Kidney (tissue), 14 donors: Measurements from ENCODE around the gene U2AF1L4. TPM values are rescaled to one million over a fixed set of nuclear protein-coding genes. Genes with fewer than 3 reads are reported as not detected.

Experiments
- DNase-seq, 5 donors: peaks; one replicate each; pipeline ENCODE4 v3.0.0-alpha.2; 2013 to 2020
- FAIRE-seq: peaks from 2 replicates; lab custom pipeline; 2012; peaks lifted over from hg19 to GRCh38; lab: Jason Lieb, UNC
- H3K27ac ChIP-seq, 2 donors: one replicate each; pipeline ENCODE4 v1.7.0; 2013; ENCODE audit warnings: low read depth in 2 of 2, low read length in 2 of 2, inconsistent platforms in 1 of 2
- H3K27me3 ChIP-seq: one replicate; pipeline ENCODE4 v1.7.1; 2013; ENCODE audit warnings: low read length, inconsistent platforms; ENCODE audit not compliant: control insufficient read depth, insufficient read depth
- H3K36me3 ChIP-seq, 3 donors: one replicate each; pipeline versions ENCODE4 v1.7.0 to v1.7.1; 2013; ENCODE audit warnings: low read length in 3 of 3, control low read depth in 1 of 3, inconsistent platforms in 1 of 3; ENCODE audit not compliant: insufficient read depth in 3 of 3, control insufficient read depth in 2 of 3
- H3K4me1 ChIP-seq, 3 donors: one replicate each; pipeline versions ENCODE4 v1.7.0 to v1.7.1; 2013; ENCODE audit warnings: low read length in 3 of 3, inconsistent platforms in 1 of 3, low read depth in 1 of 3; ENCODE audit not compliant: control insufficient read depth in 2 of 3, insufficient read depth in 2 of 3
- H3K4me3 ChIP-seq, 3 donors: one replicate each; pipeline versions ENCODE4 v1.7.0 to v1.8.1; 2013; ENCODE audit warnings: low read length in 3 of 3, control low read depth in 1 of 3, inconsistent platforms in 1 of 3
- H3K9ac ChIP-seq, 3 donors: one replicate each; pipeline versions ENCODE4 v1.7.0 to v1.7.1; 2013; ENCODE audit warnings: low read length in 3 of 3, control low read depth in 1 of 3, inconsistent platforms in 1 of 3
- H3K9me3 ChIP-seq, 3 donors: one replicate each; pipeline versions ENCODE4 v1.7.0 to v1.7.1; 2013; ENCODE audit warnings: low read length in 3 of 3, control low read depth in 1 of 3, inconsistent platforms in 1 of 3; ENCODE audit not compliant: control insufficient read depth in 2 of 3, insufficient read depth in 1 of 3
- intact Hi-C: fragments of 100-400 bp; cut with DNase I; formaldehyde crosslinking; loops from one replicate; pipeline ENCODE4 v1.11.1; 2022
- polyA plus RNA-seq: library from polyadenylated mRNA; stranded (reverse); fragments of 350-450 nt; fragmentation: Illumina TruSeq; extraction: RNeasy Lipid Tissue Mini Kit (QIAGEN cat#74804); gene quantifications from one replicate; pipeline ENCODE4 v1.2.3, GENCODE V29; 2014; ENCODE audit warnings: low read depth, low replicate concordance; ENCODE audit not compliant: insufficient read depth
- total RNA-seq: library from RNA; stranded (reverse); fragmentation: NEBNext Ultra II Directional; extraction: Animal tissue kit (Norgen Biotek cat#: 25700); gene quantifications from one replicate; pipeline ENCODE4 v1.2.1, GENCODE V29; 2021
- TF ChIP-seq, protein P1 (sequence below): IDR thresholded peaks from 3 replicates; pipeline ENCODE4 v1.5.1; 2012; ENCODE audit warnings: mild to moderate bottlenecking, moderate library complexity, borderline replicate concordance; ENCODE audit not compliant: insufficient read depth; ENCODE audit errors: extremely low read depth
- donor health status: control.
- donor health status: control.
- donor health status: control.
- donor health status: control.
- donor health status: control.
- donor health status: DM: yes; HTN: yes; CAD: no.
- donor health status: Normal renal cell carcinoma (clear cell type).

The U2AF1L4 gene
- total and polyA plus RNA-seq, 2 donors from 2014 or later, result 27.4 to 47.7 TPM

DNA sequence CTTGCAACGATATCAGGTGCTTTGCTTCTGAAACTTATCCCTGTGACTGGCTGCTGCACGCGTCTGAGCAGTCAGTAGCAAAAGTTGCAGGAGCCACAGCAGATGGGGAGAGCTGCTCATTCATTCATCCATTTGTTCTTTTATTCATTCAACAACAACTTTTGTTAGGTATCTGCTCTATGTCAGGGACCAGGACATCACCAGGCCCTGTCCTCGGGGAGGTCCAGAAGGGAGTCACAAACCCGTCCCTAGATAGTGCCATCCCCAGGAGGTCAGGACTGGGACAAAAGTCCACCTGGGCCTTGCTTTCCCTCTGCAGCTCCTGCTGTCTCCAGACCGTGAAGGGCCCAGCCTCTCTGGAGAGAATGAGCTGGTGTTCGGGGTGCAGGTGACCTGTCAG, 32.7 kb upstream of the U2AF1L4 start:
- Histone ChIP-seq H3K27me3 (no peaks in the 10 kb centered on the region), H3K36me3 (no peaks in the 10 kb centered on the region), H3K4me3 (no peak overlapping the region), H3K4me1 (peaks cover 0 to 4% (median 3%) of the 10 kb centered on the region in 3 donors), H3K27ac (no peak overlapping the region), H3K9me3 (no peaks in the 10 kb centered on the region), H3K9ac (no peak overlapping the region)
- DNase-seq (no peak), FAIRE-seq (no peak)
- TF ChIP-seq, protein P1, sequence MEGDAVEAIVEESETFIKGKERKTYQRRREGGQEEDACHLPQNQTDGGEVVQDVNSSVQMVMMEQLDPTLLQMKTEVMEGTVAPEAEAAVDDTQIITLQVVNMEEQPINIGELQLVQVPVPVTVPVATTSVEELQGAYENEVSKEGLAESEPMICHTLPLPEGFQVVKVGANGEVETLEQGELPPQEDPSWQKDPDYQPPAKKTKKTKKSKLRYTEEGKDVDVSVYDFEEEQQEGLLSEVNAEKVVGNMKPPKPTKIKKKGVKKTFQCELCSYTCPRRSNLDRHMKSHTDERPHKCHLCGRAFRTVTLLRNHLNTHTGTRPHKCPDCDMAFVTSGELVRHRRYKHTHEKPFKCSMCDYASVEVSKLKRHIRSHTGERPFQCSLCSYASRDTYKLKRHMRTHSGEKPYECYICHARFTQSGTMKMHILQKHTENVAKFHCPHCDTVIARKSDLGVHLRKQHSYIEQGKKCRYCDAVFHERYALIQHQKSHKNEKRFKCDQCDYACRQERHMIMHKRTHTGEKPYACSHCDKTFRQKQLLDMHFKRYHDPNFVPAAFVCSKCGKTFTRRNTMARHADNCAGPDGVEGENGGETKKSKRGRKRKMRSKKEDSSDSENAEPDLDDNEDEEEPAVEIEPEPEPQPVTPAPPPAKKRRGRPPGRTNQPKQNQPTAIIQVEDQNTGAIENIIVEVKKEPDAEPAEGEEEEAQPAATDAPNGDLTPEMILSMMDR, result no peak
- intact Hi-C loops, result no loop called here

GRCh38 chr19:35777086-35777841, 32.0 kb upstream of the U2AF1L4 start:
- FAIRE-seq (no peak), DNase-seq (no peak)
- Histone ChIP-seq H3K36me3 (no peaks in the 10 kb centered on the region), H3K9me3 (no peaks in the 10 kb centered on the region), H3K27ac (no peak overlapping the region), H3K4me1 (peaks cover 0 to 4% (median 3%) of the 10 kb centered on the region in 3 donors), H3K9ac (no peak overlapping the region), H3K27me3 (no peaks in the 10 kb centered on the region), H3K4me3 (no peak overlapping the region)
- TF ChIP-seq, protein P1, result no peak
- intact Hi-C loops, result no loop called here

DNA sequence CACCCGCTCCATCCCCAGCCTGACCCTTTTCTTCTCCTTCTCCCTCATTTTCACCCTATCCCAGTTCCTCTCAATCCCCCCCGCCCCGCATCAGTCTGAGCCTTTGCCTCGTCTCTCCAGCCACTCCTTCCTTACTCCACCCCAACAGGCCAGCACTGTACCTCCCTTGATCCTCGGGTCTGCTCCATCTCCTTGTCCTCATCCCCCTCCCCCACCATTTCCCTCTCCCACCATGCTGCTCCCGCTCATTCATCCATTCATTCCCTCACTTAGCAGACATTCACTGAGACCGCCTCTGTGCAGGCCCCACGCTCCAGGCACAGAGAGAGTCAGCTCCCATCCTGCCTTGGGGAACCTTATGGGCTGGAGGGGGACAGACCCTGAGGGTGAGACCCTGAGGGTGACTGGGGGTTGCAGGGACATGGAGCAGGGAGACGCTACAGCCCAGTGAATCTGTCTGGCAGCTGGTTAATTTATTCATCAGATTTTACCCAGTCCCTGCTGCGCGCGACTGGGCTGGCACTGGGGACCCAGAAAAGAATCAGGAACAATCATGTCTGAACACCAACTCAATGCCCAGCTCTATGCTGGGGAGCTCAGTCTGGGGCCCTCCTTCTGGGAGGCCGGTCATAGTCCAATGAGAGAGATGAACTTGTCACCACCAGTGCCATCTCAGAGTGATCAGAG, 31.0 kb upstream of the U2AF1L4 start:
- H3K4me3 ChIP-seq, result peak overlapping the region; percentile 1 to 56 (median 35)
- no peak for FAIRE-seq
- H3K4me1 ChIP-seq, result peaks cover 0 to 4% (median 3%) of the 10 kb centered on the region in 3 donors
- intact Hi-C loops, result no loop called here
- DNase-seq, result peak in 2 of 5 donors; percentile 13 to 46
- no peak overlapping the region for H3K27ac ChIP-seq
- H3K36me3 ChIP-seq, result no peaks in the 10 kb centered on the region
- no peaks in the 10 kb centered on the region for H3K27me3 ChIP-seq
- TF ChIP-seq, protein P1, result no peak
- H3K9ac ChIP-seq, result peak overlapping the region in 1 of 3 donors; percentile 6
- no peaks in the 10 kb centered on the region for H3K9me3 ChIP-seq
